SK-N-SH (cell line): ENCODE data around the gene NEBL. TPM values are rescaled to one million over a fixed set of nuclear protein-coding genes. Genes with fewer than 3 reads are reported as not detected.

Source experiments
- CTCF ChIA-PET: fragments of 300-600, 350-600 bp; formaldehyde crosslinking; extraction: SDS; loops from one replicate; lab custom pipeline; 2021; lab: Yijun Ruan, JAX
- POLR2A ChIA-PET: fragments of 350-600 bp; sonication (Branson Sonifier 250); formaldehyde crosslinking; extraction: SDS; loops from one replicate; lab custom pipeline; 2020; ENCODE audit warnings: antibody characterized with exemption, inconsistent platforms; lab: Yijun Ruan, JAX
- DNase-seq: peaks from one replicate; pipeline ENCODE4 v3.0.0; 2012
- H2AFZ ChIP-seq: fragments of 200-600 bp; sonication (generic); 2 replicates; pipeline ENCODE4 v1.8.1; 2016; ENCODE audit warnings: antibody characterized with exemption, mild to moderate bottlenecking, low read depth
- H3F3A ChIP-seq: fragments of 200-600 bp; sonication (generic); replicated peaks from 2 replicates; pipeline ENCODE3; 2016; ENCODE audit warnings: antibody characterized with exemption, mild to moderate bottlenecking; ENCODE audit not compliant: insufficient read depth
- H3K27ac ChIP-seq, 2 experiments: fragments of 200-500 bp in 1 of 2; fragments of 200-600 bp in 1 of 2; sonication (Bioruptor generic) in 1 of 2; sonication (generic), shearing (Covaris generic) in 1 of 2; 2 replicates each; pipeline versions ENCODE4 v1.5.1 to v1.6.1; 2014 to 2016; ENCODE audit warnings: low read depth in 2 of 2, inconsistent platforms in 1 of 2, low read length in 1 of 2, mild to moderate bottlenecking in 1 of 2, mixed read lengths in 1 of 2
- H3K27me3 ChIP-seq: fragments of 200-600 bp; sonication (generic), shearing (Covaris generic); 2 replicates; pipeline ENCODE4 v1.6.1; 2016; ENCODE audit warnings: mixed run types; ENCODE audit not compliant: insufficient read depth
- H3K36me3 ChIP-seq, 2 experiments: fragments of 200-500 bp in 1 of 2; fragments of 200-600 bp in 1 of 2; sonication (Bioruptor generic) in 1 of 2; sonication (generic) in 1 of 2; replicated peaks in 1 of 2; 2 replicates each; pipeline versions ENCODE3 to v1.5.1; 2014 to 2016; ENCODE audit warnings: low read length in 1 of 2, mild to moderate bottlenecking in 1 of 2; ENCODE audit not compliant: insufficient read depth in 2 of 2, control insufficient read depth in 1 of 2
- H3K4me1 ChIP-seq, 2 experiments: fragments of 200-500 bp in 1 of 2; fragments of 200-600 bp in 1 of 2; sonication (Bioruptor generic) in 1 of 2; sonication (generic), shearing (Covaris generic) in 1 of 2; 2 replicates each; pipeline versions ENCODE4 v1.5.1 to v1.6.1; 2014 to 2016; ENCODE audit warnings: low read depth in 1 of 2, low read length in 1 of 2, mixed run types in 1 of 2; ENCODE audit not compliant: insufficient read depth in 2 of 2, control insufficient read depth in 1 of 2
- H3K4me2 ChIP-seq: fragments of 200-600 bp; sonication (generic), shearing (Covaris generic); 2 replicates; pipeline ENCODE4 v1.6.1; 2017; ENCODE audit warnings: mixed run types
- H3K4me3 ChIP-seq, 2 experiments: fragments of 200-500 bp in 1 of 2; fragments of 200-600 bp in 1 of 2; sonication (Bioruptor generic) in 1 of 2; sonication (generic), shearing (Covaris generic) in 1 of 2; 2 replicates each; pipeline versions ENCODE4 v1.5.1 to v1.8.1; 2014 to 2016; ENCODE audit warnings: low read depth in 2 of 2, inconsistent platforms in 1 of 2, low read length in 1 of 2, mild to moderate bottlenecking in 1 of 2, mixed read lengths in 1 of 2, moderate library complexity in 1 of 2
- H3K79me2 ChIP-seq: fragments of 200-600 bp; sonication (generic); 2 replicates; pipeline ENCODE4 v1.8.1; 2017; ENCODE audit warnings: mild to moderate bottlenecking; ENCODE audit not compliant: insufficient read depth
- H3K9ac ChIP-seq: fragments of 200-600 bp; sonication (generic); 2 replicates; pipeline ENCODE4 v1.6.1; 2017; ENCODE audit warnings: mixed run types
- H3K9me2 ChIP-seq: fragments of 200-600 bp; sonication (generic); 2 replicates; pipeline ENCODE4 v1.6.1; 2017; ENCODE audit warnings: mixed run types
- H3K9me3 ChIP-seq: fragments of 200-600 bp; sonication (generic); 2 replicates; pipeline ENCODE4 v1.6.1; 2017; ENCODE audit warnings: mixed run types, mild to moderate bottlenecking, moderate library complexity
- H4K20me1 ChIP-seq: fragments of 200-600 bp; sonication (generic); 2 replicates; pipeline ENCODE4 v1.6.1; 2017; ENCODE audit warnings: mild to moderate bottlenecking, mixed run types; ENCODE audit not compliant: insufficient read depth
- CHD2 ChIP-seq: fragments of 150-350 bp; IDR thresholded peaks from 2 replicates; pipeline ENCODE4 v1.6.1; 2018; ENCODE audit warnings: low read length; ENCODE audit not compliant: partially characterized antibody
- EZH2phosphoT487 ChIP-seq: fragments of 200-600 bp; sonication (generic); IDR thresholded peaks from 2 replicates; pipeline ENCODE4 v1.6.1; 2017; ENCODE audit warnings: low read depth, mixed run types, mild to moderate bottlenecking, antibody characterized with exemption, moderate library complexity, borderline replicate concordance
- FOXJ3 ChIP-seq: sonication (generic); formaldehyde crosslinking; IDR thresholded peaks from 2 replicates; pipeline ENCODE4 v1.5.1; 2020; ENCODE audit warnings: mild to moderate bottlenecking, missing genetic modification reagents
- FOXM1 ChIP-seq: IDR thresholded peaks from 2 replicates; pipeline ENCODE4 v1.4.0; 2012; ENCODE audit warnings: low read depth, mild to moderate bottlenecking
- GATA2 ChIP-seq: sonication (generic); formaldehyde crosslinking; IDR thresholded peaks from 2 replicates; pipeline ENCODE4 v1.5.0; 2020; ENCODE audit warnings: mild to moderate bottlenecking, missing genetic modification reagents
- JUND ChIP-seq: IDR thresholded peaks from 2 replicates; pipeline ENCODE4 v1.4.0; 2012
- MXI1 ChIP-seq: IDR thresholded peaks from 2 replicates; pipeline ENCODE4 v1.6.1; 2012; ENCODE audit warnings: mild to moderate bottlenecking, low read depth, low read length, improper control_type of control experiment
- NFIC ChIP-seq: IDR thresholded peaks from 2 replicates; pipeline ENCODE4 v1.4.0; 2012; ENCODE audit warnings: borderline replicate concordance
- RAD21 ChIP-seq: IDR thresholded peaks from 2 replicates; pipeline ENCODE4 v1.6.1; 2012; ENCODE audit warnings: mild to moderate bottlenecking, low read length
- RFX5 ChIP-seq: IDR thresholded peaks from 2 replicates; pipeline ENCODE4 v1.6.1; 2012; ENCODE audit warnings: mild to moderate bottlenecking, improper control_type of control experiment, low read length
- RXRA ChIP-seq: IDR thresholded peaks from 2 replicates; pipeline ENCODE4 v1.4.0; 2012; ENCODE audit warnings: low read depth, mild to moderate bottlenecking, borderline replicate concordance
- SIN3A ChIP-seq: IDR thresholded peaks from 2 replicates; pipeline ENCODE4 v1.6.1; 2012; ENCODE audit warnings: low read depth, mild to moderate bottlenecking, low read length, moderate library complexity, borderline replicate concordance
- TAF1 ChIP-seq: IDR thresholded peaks from 2 replicates; pipeline ENCODE4 v1.6.1; 2012; ENCODE audit warnings: low read depth, mild to moderate bottlenecking, low read length, moderate library complexity, borderline replicate concordance
- TEAD4 ChIP-seq: IDR thresholded peaks from 2 replicates; pipeline ENCODE4 v1.4.0; 2012; ENCODE audit warnings: mild to moderate bottlenecking, borderline replicate concordance; ENCODE audit not compliant: insufficient read depth
- WGBS: methylation state at CpG from one replicate; pipeline ENCODE4 v1.1.6; 2017; ENCODE audit warnings: low lambda C conversion rate; 5-methylcytosine and 5-hydroxymethylcytosine counted together
- polyA plus RNA-seq, 3 experiments: library from polyadenylated mRNA; depleted of rRNA; stranded (reverse); fragments of >200 nt; gene quantifications; 2 replicates each; pipeline ENCODE4 v1.2.3, GENCODE V29; 2012
- TF ChIP-seq, protein P1 (sequence below): IDR thresholded peaks from 2 replicates; pipeline ENCODE4 v1.4.0; 2012; ENCODE audit warnings: low read depth, borderline replicate concordance
- TF ChIP-seq, protein P2 (sequence below): fragments of 200-600 bp; sonication (generic); IDR thresholded peaks from 2 replicates; pipeline ENCODE4 v1.6.1; 2017; ENCODE audit warnings: antibody characterized with exemption, mild to moderate bottlenecking, moderate library complexity

The NEBL gene
- polyA plus RNA-seq, 1 of the 3 experiments (the other 2 are of a cell fraction): 0.58 TPM

DNA sequence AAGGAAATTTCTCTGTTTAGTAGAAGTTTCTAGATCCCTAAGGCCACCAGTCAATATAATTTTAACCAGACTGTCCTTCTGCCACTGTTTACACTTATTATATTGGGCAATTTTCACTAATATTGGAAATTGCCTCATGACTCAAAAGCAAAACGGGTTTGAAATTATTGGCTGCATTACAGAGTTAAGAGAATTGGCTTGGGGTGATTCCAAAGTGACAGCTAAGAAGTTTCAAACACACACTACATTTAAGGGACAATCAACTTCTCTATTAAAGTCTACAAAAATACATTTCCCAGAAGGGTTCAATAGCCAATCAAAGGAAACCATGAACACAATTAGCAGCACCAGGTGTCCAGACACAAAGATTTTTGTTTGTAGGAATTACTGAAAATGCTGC is 111.9 kb downstream of the NEBL start:
- H3K9me2 ChIP-seq: no peaks in the 10 kb centered on the region
- H4K20me1 ChIP-seq: no peaks in the 10 kb centered on the region
- no peak overlapping the region for H3K27ac ChIP-seq
- H3K4me3 ChIP-seq: no peak overlapping the region
- ChIA-PET CTCF (interaction anchor here (1.5 kb wide), 1 partner anchor 10 kb away, joined by 4 read pairs; no protein-coding TSS in a partner anchor), POLR2A (no interaction called here)
- H3K9ac ChIP-seq: no peak overlapping the region
- H3F3A ChIP-seq: no peaks in the 10 kb centered on the region
- H2AFZ ChIP-seq: no peak overlapping the region
- 27% methylated on average over 1 of the region's 1 CpG for WGBS
- peaks cover 0 to 8% of the 10 kb centered on the region in 2 experiments for H3K36me3 ChIP-seq
- DNase-seq: no peak
- H3K9me3 ChIP-seq: no peaks in the 10 kb centered on the region
- TF ChIP-seq TEAD4 (no peak), FOXJ3 (CRISPR knock-in tag) (no peak), RAD21 (no peak), SIN3A (no peak), RXRA (no peak), EZH2phosphoT487 (no peak), FOXM1 (no peak), MXI1 (no peak)
- TF ChIP-seq, protein P1, sequence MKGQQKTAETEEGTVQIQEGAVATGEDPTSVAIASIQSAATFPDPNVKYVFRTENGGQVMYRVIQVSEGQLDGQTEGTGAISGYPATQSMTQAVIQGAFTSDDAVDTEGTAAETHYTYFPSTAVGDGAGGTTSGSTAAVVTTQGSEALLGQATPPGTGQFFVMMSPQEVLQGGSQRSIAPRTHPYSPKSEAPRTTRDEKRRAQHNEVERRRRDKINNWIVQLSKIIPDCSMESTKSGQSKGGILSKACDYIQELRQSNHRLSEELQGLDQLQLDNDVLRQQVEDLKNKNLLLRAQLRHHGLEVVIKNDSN: no peak
- TF ChIP-seq, protein P2, sequence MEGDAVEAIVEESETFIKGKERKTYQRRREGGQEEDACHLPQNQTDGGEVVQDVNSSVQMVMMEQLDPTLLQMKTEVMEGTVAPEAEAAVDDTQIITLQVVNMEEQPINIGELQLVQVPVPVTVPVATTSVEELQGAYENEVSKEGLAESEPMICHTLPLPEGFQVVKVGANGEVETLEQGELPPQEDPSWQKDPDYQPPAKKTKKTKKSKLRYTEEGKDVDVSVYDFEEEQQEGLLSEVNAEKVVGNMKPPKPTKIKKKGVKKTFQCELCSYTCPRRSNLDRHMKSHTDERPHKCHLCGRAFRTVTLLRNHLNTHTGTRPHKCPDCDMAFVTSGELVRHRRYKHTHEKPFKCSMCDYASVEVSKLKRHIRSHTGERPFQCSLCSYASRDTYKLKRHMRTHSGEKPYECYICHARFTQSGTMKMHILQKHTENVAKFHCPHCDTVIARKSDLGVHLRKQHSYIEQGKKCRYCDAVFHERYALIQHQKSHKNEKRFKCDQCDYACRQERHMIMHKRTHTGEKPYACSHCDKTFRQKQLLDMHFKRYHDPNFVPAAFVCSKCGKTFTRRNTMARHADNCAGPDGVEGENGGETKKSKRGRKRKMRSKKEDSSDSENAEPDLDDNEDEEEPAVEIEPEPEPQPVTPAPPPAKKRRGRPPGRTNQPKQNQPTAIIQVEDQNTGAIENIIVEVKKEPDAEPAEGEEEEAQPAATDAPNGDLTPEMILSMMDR: no peak
- H3K27me3 ChIP-seq: no peaks in the 10 kb centered on the region
- H3K4me1 ChIP-seq: no peaks in the 10 kb centered on the region
- no peaks in the 10 kb centered on the region for H3K79me2 ChIP-seq
- H3K4me2 ChIP-seq: no peak overlapping the region

DNA sequence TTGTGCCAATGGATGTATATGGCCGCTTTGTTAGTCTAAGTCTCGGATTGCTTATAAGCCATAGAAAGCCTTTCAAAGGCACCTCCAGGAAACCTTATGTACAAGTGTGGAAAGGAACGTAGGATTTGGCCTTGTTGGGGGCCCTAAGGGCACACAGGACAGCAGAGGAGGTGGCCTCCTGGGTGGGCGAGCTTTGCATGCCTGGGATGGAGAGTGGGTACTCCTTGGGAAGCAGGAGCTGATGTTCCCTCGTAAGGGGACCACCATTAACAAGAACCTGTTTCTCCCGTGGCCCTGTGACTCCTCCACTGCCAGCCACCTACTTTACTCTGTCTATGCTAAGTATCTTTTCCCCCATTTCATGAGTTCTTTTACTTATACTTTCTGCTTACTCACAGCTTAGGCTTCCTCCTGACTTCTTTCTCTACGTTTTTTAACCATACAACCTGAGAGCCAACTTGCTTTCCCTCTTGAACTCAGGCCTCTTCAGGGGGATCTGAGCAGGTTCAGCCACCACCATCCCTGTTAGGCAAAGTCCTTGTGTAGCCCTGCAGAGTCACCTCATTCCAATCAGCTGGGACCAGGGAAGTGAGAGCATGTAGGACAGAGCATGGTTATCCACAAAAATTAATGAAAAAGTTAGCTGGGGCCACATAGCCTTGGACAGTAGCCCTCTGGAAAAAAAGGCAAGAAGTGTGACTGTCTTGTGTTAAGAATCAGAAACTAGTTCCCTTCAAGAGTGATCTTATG is 118.9 kb downstream of the NEBL start:
- H4K20me1 ChIP-seq: no peaks in the 10 kb centered on the region
- no peaks in the 10 kb centered on the region for H3K27me3 ChIP-seq
- H3F3A ChIP-seq: no peaks in the 10 kb centered on the region
- 22% methylated on average over 7 of the region's 7 CpGs for WGBS
- H2AFZ ChIP-seq: no peak overlapping the region
- H3K9ac ChIP-seq: no peak overlapping the region
- no peaks in the 10 kb centered on the region for H3K4me1 ChIP-seq
- no peak for DNase-seq
- no peaks in the 10 kb centered on the region for H3K36me3 ChIP-seq
- no peaks in the 10 kb centered on the region for H3K9me3 ChIP-seq
- H3K4me3 ChIP-seq: no peak overlapping the region
- ChIA-PET POLR2A (no interaction called here), CTCF (interaction anchor here (1.0 kb wide), 1 partner anchor 9 kb away, joined by 3 read pairs; no protein-coding TSS in a partner anchor)
- no peaks in the 10 kb centered on the region for H3K79me2 ChIP-seq
- no peak overlapping the region for H3K27ac ChIP-seq
- H3K9me2 ChIP-seq: no peaks in the 10 kb centered on the region; the same call in 1 of the 2 replicates
- no peak for TF ChIP-seq SIN3A
- TF ChIP-seq RAD21: no peak
- TF ChIP-seq RFX5: no peak
- TF ChIP-seq JUND: no peak
- TF ChIP-seq TAF1: no peak
- TF ChIP-seq EZH2phosphoT487: no peak
- no peak for TF ChIP-seq NFIC
- no peak for TF ChIP-seq GATA2 (CRISPR knock-in tag)
- TF ChIP-seq TEAD4: no peak
- no peak for TF ChIP-seq CHD2
- TF ChIP-seq RXRA: no peak
- H3K4me2 ChIP-seq: no peak overlapping the region
